Parathyroid adenoma (tissue), 2 donors: ENCODE data around the gene IL4.

ENCODE experiments used
- H2AFZ ChIP-seq: fragments of 300-600 bp; sonication (generic); one replicate; pipeline ENCODE4 v1.7.0; 2017; ENCODE audit warnings: antibody characterized with exemption, mild to moderate bottlenecking
- H3K27ac ChIP-seq: fragments of 300-600 bp; sonication (generic); one replicate; pipeline ENCODE4 v1.7.0; 2017
- H3K27me3 ChIP-seq: fragments of 300-600 bp; sonication (generic); one replicate; pipeline ENCODE4 v1.7.0; 2017; ENCODE audit warnings: low read length; ENCODE audit not compliant: control insufficient read depth, insufficient read depth
- H3K36me3 ChIP-seq: fragments of 300-600 bp; sonication (generic); one replicate; pipeline ENCODE4 v1.7.0; 2017; ENCODE audit warnings: low read length; ENCODE audit not compliant: control insufficient read depth, insufficient read depth
- H3K4me1 ChIP-seq: fragments of 300-600 bp; sonication (generic); one replicate; pipeline ENCODE4 v1.7.0; 2017; ENCODE audit warnings: control low read depth
- H3K4me2 ChIP-seq: fragments of 300-600 bp; sonication (generic); one replicate; pipeline ENCODE4 v1.7.0; 2017; ENCODE audit warnings: low read length
- H3K4me3 ChIP-seq: fragments of 300-600 bp; sonication (generic); one replicate; pipeline ENCODE4 v1.7.0; 2017; ENCODE audit warnings: low read depth, low read length
- H3K79me2 ChIP-seq: fragments of 300-600 bp; sonication (generic); one replicate; pipeline ENCODE4 v1.7.0; 2017; ENCODE audit warnings: control low read depth
- H3K9ac ChIP-seq: fragments of 300-600 bp; sonication (generic); one replicate; pipeline ENCODE4 v1.7.0; 2017; ENCODE audit warnings: mild to moderate bottlenecking
- H3K9me3 ChIP-seq: fragments of 300-600 bp; sonication (generic); one replicate; pipeline ENCODE4 v1.7.0; 2017; ENCODE audit warnings: low read length; ENCODE audit not compliant: control insufficient read depth
- TF ChIP-seq, protein P1 (sequence below): fragments of 300-600 bp; sonication (generic); IDR thresholded peaks from one replicate; pipeline ENCODE4 v1.7.0; 2017; ENCODE audit warnings: antibody characterized with exemption, mild to moderate bottlenecking
- donor health status: primary hyperparathyroidism.

The IL4 gene

DNA sequence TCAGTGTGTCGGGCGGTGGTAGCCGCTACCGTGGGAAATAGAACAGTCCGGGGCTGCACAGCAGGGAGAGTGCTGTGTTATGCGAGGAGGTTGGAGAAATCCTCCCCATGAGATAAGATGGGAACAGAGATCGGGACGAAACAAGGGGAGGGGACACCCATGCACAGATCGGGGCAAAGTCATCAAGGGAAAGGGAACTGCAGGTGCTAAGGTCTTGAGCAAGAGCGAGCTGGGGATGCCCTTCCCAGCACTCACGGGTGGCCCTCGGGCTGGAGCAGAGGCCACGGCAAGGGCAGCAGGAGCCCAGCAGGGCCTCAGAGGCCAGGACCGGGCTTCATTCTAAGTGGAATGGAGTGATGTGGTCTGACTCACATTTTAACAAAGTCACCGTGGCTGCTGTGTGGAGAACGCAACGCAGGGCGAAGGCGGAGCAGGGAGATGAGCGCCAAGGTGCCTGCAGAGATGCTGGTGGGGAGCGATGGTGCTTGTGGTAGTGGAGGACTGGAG lies 8.2 kb upstream of the IL4 start:
- Histone ChIP-seq H3K9ac (no peak overlapping the region), H3K36me3 (no peaks in the 10 kb centered on the region), H2AFZ (no peak overlapping the region), H3K27me3 (no peaks in the 10 kb centered on the region), H3K27ac (no peak overlapping the region), H3K4me1 (no peaks in the 10 kb centered on the region), H3K4me3 (no peak overlapping the region), H3K4me2 (no peak overlapping the region), H3K9me3 (no peaks in the 10 kb centered on the region), H3K79me2 (no peaks in the 10 kb centered on the region)
- TF ChIP-seq, protein P1, sequence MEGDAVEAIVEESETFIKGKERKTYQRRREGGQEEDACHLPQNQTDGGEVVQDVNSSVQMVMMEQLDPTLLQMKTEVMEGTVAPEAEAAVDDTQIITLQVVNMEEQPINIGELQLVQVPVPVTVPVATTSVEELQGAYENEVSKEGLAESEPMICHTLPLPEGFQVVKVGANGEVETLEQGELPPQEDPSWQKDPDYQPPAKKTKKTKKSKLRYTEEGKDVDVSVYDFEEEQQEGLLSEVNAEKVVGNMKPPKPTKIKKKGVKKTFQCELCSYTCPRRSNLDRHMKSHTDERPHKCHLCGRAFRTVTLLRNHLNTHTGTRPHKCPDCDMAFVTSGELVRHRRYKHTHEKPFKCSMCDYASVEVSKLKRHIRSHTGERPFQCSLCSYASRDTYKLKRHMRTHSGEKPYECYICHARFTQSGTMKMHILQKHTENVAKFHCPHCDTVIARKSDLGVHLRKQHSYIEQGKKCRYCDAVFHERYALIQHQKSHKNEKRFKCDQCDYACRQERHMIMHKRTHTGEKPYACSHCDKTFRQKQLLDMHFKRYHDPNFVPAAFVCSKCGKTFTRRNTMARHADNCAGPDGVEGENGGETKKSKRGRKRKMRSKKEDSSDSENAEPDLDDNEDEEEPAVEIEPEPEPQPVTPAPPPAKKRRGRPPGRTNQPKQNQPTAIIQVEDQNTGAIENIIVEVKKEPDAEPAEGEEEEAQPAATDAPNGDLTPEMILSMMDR, result no peak

DNA sequence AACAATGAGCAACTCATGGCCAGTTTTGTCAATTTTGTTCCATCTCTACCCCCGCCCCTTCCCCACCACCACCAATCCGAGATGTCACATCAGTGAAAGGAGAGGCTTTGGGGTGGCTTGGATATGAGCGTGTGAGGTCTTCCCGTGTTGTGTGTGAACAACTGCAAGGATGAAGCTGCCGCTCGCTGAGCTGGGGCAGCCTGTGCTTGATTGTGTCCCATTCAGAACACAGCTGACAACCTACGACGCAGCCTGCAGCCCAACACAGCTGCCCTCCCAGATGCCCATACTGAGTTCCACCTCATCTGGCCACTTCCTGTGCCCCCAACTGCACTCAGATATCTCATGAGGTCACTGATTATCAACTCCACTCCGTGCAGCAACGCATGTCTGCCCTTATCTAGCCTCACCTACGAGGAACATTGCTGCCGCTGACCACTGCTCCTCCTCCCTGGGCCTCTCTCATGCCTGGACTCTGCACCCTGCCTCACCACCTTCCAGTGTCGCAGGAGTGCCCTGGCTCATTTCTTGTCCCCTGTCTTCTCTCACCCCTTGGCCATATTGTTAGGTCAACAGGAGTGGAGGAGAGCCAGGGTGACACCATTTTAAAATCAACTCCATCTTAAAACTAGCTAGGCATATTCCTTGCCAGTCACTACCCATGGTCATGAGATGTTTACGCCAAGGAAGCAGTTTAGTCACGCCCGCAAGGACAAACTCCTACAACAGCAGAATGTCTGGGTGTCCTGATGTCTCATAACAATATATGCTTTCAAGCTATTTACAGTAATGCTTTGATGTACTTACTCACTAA lies 7.3 kb upstream of the IL4 start:
- Histone ChIP-seq H3K36me3 (no peaks in the 10 kb centered on the region), H3K79me2 (no peaks in the 10 kb centered on the region), H3K9ac (no peak overlapping the region), H3K27me3 (no peaks in the 10 kb centered on the region), H3K4me2 (no peak overlapping the region), H3K27ac (no peak overlapping the region), H3K9me3 (no peaks in the 10 kb centered on the region), H3K4me1 (no peaks in the 10 kb centered on the region), H3K4me3 (no peak overlapping the region), H2AFZ (no peak overlapping the region)
- TF ChIP-seq, protein P1, result no peak

DNA sequence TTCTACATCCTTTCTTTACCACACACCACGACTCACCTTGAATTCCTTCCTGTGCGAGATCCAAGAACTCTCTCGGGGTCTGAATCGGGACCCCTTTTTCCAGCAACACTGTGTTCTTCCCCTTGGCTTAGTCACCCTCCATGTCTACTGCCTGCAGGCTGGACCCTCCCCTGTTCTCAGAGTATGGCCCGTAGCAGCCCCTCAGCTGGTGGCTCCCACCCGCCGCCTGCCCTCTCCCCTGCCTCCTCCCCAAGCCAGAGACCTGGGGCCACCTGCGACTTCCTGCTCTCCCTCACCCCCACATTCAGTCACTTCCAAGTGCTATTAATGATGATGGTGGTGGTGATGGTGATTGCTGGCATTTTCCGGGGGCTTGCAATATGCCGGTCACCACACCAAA lies 6.5 kb upstream of the IL4 start:
- Histone ChIP-seq H2AFZ (no peak overlapping the region), H3K4me1 (no peaks in the 10 kb centered on the region), H3K4me3 (no peak overlapping the region), H3K27me3 (no peaks in the 10 kb centered on the region), H3K79me2 (no peaks in the 10 kb centered on the region), H3K9me3 (no peaks in the 10 kb centered on the region), H3K36me3 (no peaks in the 10 kb centered on the region), H3K9ac (no peak overlapping the region), H3K4me2 (no peak overlapping the region), H3K27ac (no peak overlapping the region)
- TF ChIP-seq, protein P1, result no peak

DNA sequence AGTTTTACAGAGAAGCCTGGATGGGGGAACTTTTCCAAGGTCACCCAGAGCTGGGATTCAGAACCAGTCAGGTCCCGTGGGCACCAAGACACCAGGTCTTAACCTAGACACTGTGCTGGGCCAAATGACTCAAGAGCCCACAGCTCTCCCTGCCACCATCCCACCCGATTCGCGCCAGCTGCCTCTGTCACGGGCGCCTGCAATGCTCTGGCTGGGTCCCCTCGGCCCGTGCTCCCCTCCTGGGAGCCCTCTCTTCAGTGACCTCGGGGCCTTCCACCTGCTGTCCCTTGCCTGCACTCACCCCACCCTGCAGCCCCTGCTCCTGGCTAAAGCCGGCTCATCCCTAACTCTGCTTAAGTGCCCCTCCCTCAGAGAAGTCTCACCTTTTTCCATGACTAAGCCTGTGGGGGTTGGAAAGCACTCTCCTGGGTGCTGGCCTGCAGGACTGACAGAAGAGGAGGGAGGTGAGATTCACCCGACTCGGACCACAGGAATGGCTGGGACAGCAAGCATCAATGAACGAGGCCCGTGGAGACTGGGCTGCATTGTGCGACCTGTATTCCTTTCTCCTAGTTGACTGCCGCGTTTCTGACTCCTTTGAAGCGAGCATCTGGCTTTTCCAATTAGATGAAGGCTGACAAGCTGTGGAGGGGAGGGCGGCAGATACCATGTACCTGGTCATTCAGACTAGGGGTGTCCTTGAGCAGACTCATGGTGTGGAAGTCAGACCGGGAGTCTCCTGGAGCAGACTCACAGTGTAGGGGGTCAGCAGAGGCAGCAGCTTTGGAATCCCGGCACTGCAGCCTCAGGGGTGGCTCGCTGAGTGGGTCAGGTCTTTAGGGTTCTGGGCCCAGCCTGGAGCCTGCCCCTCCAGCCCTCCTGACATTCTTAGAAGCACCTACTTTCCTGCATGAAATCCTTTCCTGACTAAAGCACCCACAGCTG lies 5.8 kb upstream of the IL4 start:
- Histone ChIP-seq H3K9me3 (no peaks in the 10 kb centered on the region), H3K4me1 (no peaks in the 10 kb centered on the region), H3K79me2 (no peaks in the 10 kb centered on the region), H3K27ac (no peak overlapping the region), H3K27me3 (no peaks in the 10 kb centered on the region), H3K36me3 (no peaks in the 10 kb centered on the region), H3K4me2 (no peak overlapping the region), H3K4me3 (no peak overlapping the region), H3K9ac (no peak overlapping the region), H2AFZ (no peak overlapping the region)
- TF ChIP-seq, protein P1, result no peak
